Measurements from ENCODE around the gene RDX. TPM values are rescaled to one million over a fixed set of nuclear protein-coding genes. Genes with fewer than 3 reads are reported as not detected.

RDX gene
- total and polyA plus RNA-seq, 2 of the 4 experiments (the other 2 are of a cell fraction), result 61.1 to 72.4 TPM

GRCh38 chr11:110293389-110293788 is 3.0 kb downstream of the RDX start:
- no TSS peak for BruUV-seq (replicated peaks)
- Histone ChIP-seq H4K91ac (ENCODE audit: insufficient read depth, low read depth, low read length) (no peak overlapping the region), H3K9me3 (ENCODE audit: control insufficient read depth, insufficient read depth, low read length) (no peaks in the 10 kb centered on the region), H2AFZ (replicated peaks; ENCODE audit: low read length, poor library complexity) (no peak overlapping the region), H4K20me1 (ENCODE audit: insufficient read depth, low read length) (peaks cover 52% of the 10 kb centered on the region), H3K27me3 (ENCODE audit: control insufficient read depth, insufficient read depth, low read length) (no peaks in the 10 kb centered on the region), H3K56ac (ENCODE audit: extremely low read depth, insufficient read depth, low read length) (no peak overlapping the region), H3K4ac (ENCODE audit: low read depth, low read length) (0 out of 2 replicates have a peak overlapping the region, but pooled peaks have one; percentile 20), H3K27ac (ENCODE audit: insufficient read depth, low read length) (no peak overlapping the region), H2BK15ac (ENCODE audit: low read depth, low read length) (no peak overlapping the region), H3K14ac (replicated peaks; ENCODE audit: low read depth, low read length) (no peak overlapping the region), H3K36me3 (ENCODE audit: control insufficient read depth, insufficient read depth, low read length) (no peaks in the 10 kb centered on the region), H2BK5ac (ENCODE audit: low read depth, low read length, poor library complexity, severe bottlenecking) (no peak overlapping the region), H3K79me1 (ENCODE audit: low read depth in 1 of 2, low read length in 2 of 2) (peaks cover 3 to 42% of the 10 kb centered on the region in 2 experiments; a peak in 2 of 4 replicates), H2BK120ac (ENCODE audit: low read depth, low read length) (no peak overlapping the region), H3K4me1 (ENCODE audit: control insufficient read depth, insufficient read depth, low read length) (peaks cover 13% of the 10 kb centered on the region), H3K18ac (ENCODE audit: low read depth, low read length) (no peak overlapping the region), H3K9me1 (ENCODE audit: insufficient read depth, low read length) (peaks cover 4% of the 10 kb centered on the region), H2AK5ac (ENCODE audit: low read depth, low read length) (no peak overlapping the region), H3K4me2 (ENCODE audit: low read depth, low read length) (peak overlapping the region; percentile 50; the same call in 1 of the 2 replicates), H4K5ac (ENCODE audit: low read depth, low read length) (no peak overlapping the region), H2BK20ac (ENCODE audit: low read depth, low read length) (no peak overlapping the region), H4K8ac (ENCODE audit: low read depth in 2 of 2, low read length in 2 of 2) (no peak overlapping the region), H3K23ac (ENCODE audit: low read depth, low read length) (peak overlapping the region; percentile 87; the same call in 1 of the 2 replicates), H3K4me3 (ENCODE audit: insufficient read depth, low read depth, low read length) (no peak overlapping the region), H2AK9ac (replicated peaks; ENCODE audit: low read depth, low read length, poor library complexity) (peak overlapping the region; percentile 63), H3K9ac (ENCODE audit: low read depth, low read length) (no peak overlapping the region)
- in situ Hi-C loops (cut with MboI; ENCODE audit: low sequenced_read_pairs), result no loop called here
- dilution Hi-C loops (cut with HindIII; ENCODE audit: low sequenced_read_pairs, unreplicated experiment), result no loop called here
- ChIA-PET POLR2A (ENCODE audit: unreplicated experiment) (no interaction called here), CTCF (no interaction called here)
- TF ChIP-seq POLR2A (IDR thresholded peaks at IDR 0.05; ENCODE audit: low read depth, low read length), result no peak
- TF ChIP-seq NFE2L2 (IDR thresholded peaks at IDR 0.05; ENCODE audit: low read depth, low read length), result no peak
- TF ChIP-seq RAD21 (IDR thresholded peaks at IDR 0.05; ENCODE audit: low read length), result no peak
- TF ChIP-seq FOS (IDR thresholded peaks at IDR 0.05; ENCODE audit: low read depth, low read length), result no peak
- no peak for TF ChIP-seq CTCF (conservative IDR thresholded peaks at IDR 0.05; ENCODE audit: low read depth, low read length)
- no peak for TF ChIP-seq CEBPB (IDR thresholded peaks at IDR 0.05; ENCODE audit: low read depth, low read length)
- TF ChIP-seq MAFK (IDR thresholded peaks at IDR 0.05; ENCODE audit: low read depth, low read length), result no peak
- TF ChIP-seq MAZ (IDR thresholded peaks at IDR 0.05; ENCODE audit: borderline replicate concordance, low read depth, low read length), result no peak
- no peak for TF ChIP-seq ELK1 (IDR thresholded peaks at IDR 0.05; ENCODE audit: borderline replicate concordance, low read depth, low read length)
- TF ChIP-seq RCOR1 (IDR thresholded peaks at IDR 0.05; ENCODE audit: insufficient replicate concordance, low read length), result no peak
- TF ChIP-seq RFX5 (IDR thresholded peaks at IDR 0.05; ENCODE audit: low read depth, low read length), result no peak
- TF ChIP-seq CHD1 (IDR thresholded peaks at IDR 0.05; ENCODE audit: low read depth, low read length), result no peak
- no peak for TF ChIP-seq USF2 (IDR thresholded peaks at IDR 0.05; ENCODE audit: low read depth, low read length)
- no peak for TF ChIP-seq BHLHE40 (IDR thresholded peaks at IDR 0.05; ENCODE audit: low read depth, low read length)
- no peak for TF ChIP-seq SMC3 (IDR thresholded peaks at IDR 0.05; ENCODE audit: low read depth, low read length)
- no peak for TF ChIP-seq MXI1 (IDR thresholded peaks at IDR 0.05; ENCODE audit: borderline replicate concordance, low read depth, low read length)
- DNase-seq (no peak), ATAC-seq (ENCODE audit: low read depth) (no peak)
- intact Hi-C loops (cut with micrococcal nuclease), result no loop called here
- no CpG with 5 or more reads among the region's 4 CpGs for WGBS, 2 experiments (ENCODE audit: extremely low coverage in 2 of 2, insufficient read length in 1 of 2)
